Measurements from ENCODE around the gene DNAAF8.
A peak's percentile ranks its signal among the peaks of the same experiment; 100 is the strongest.

The DNAAF8 gene

DNA sequence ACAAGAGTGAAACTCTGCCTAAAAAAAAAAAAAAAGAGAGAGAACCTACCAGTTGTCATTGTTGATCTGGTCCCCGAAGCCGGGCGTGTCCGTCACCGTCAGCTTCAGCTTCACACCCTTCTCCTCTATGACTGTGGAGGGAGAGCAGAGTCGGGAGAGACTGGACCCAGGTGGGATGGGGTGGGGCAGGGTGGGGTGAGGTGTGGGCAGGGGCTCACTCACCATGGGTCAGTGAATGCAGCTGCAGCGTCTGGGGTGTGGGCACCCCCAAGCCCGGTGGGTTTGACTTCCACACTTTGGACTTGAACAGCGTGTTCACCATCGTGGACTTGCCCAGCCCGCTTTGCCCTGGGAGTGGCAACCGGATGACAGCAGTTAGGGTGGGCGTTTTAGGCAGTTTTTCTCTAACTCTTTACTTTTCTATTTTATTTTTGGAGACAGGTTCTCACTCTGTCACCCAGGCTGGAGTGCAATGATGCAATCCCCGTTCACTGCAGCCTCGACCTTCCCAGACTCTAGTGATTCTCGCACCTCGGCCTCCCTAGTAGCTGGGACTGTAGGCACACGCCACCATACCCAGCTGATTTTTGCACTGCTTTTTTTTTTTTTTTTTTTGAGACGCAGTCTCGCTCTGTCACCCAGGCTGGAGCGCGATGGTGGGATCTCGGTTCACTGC is 51.6 kb downstream of the DNAAF8 start:
- H3K36me3 ChIP-seq (ENCODE audit: control insufficient read depth, insufficient read depth, low read length), result no peaks in the 10 kb centered on the region
- no peak overlapping the region for H3K4me3 ChIP-seq (ENCODE audit: low read length)
- peaks cover 10% of the 10 kb centered on the region for H3K4me1 ChIP-seq (ENCODE audit: control insufficient read depth, insufficient read depth, low read length)
- H3K9ac ChIP-seq (ENCODE audit: low read length), result no peak overlapping the region
- H3K27me3 ChIP-seq (ENCODE audit: control insufficient read depth, insufficient read depth, low read length), result no peaks in the 10 kb centered on the region
- no peaks in the 10 kb centered on the region for H3K9me3 ChIP-seq (ENCODE audit: control insufficient read depth, low read length)

- Histone ChIP-seq H3K4me1 (ENCODE audit: control insufficient read depth, insufficient read depth, low read length) (peaks cover 10% of the 10 kb centered on the region), H3K27me3 (ENCODE audit: control insufficient read depth, insufficient read depth, low read length) (no peaks in the 10 kb centered on the region), H3K36me3 (ENCODE audit: control insufficient read depth, insufficient read depth, low read length) (no peaks in the 10 kb centered on the region), H3K9ac (ENCODE audit: low read length) (no peak overlapping the region), H3K4me3 (ENCODE audit: low read length) (no peak overlapping the region), H3K9me3 (ENCODE audit: control insufficient read depth, low read length) (no peaks in the 10 kb centered on the region)
Observed at GRCh38 chr16:4787068-4787467, 52.7 kb downstream of the DNAAF8 start.

GRCh38 chr16:4787627-4788482 is 53.5 kb downstream of the DNAAF8 start, which contains the start of gene SEPTIN12:
Gene SEPTIN12 (minus strand): TSS chr16:4788345. CDS start chr16:4787645, 700 bp downstream.
- H3K4me3 ChIP-seq (ENCODE audit: low read length), result no peak within 1 kb of the TSS
- no peaks in the 10 kb centered on the region for H3K36me3 ChIP-seq (ENCODE audit: control insufficient read depth, insufficient read depth, low read length)
- H3K9ac ChIP-seq (ENCODE audit: low read length), result no peak within 1 kb of the TSS
- H3K4me1 ChIP-seq (ENCODE audit: control insufficient read depth, insufficient read depth, low read length), result peaks cover 10% of the 10 kb centered on the region
- H3K27me3 ChIP-seq (ENCODE audit: control insufficient read depth, insufficient read depth, low read length), result no peaks in the 10 kb centered on the region
- H3K9me3 ChIP-seq (ENCODE audit: control insufficient read depth, low read length), result no peaks in the 10 kb centered on the region

- no peaks in the 10 kb centered on the region for H3K9me3 ChIP-seq (ENCODE audit: control insufficient read depth, low read length)
- H3K9ac ChIP-seq (ENCODE audit: low read length), result no peak overlapping the region
- peaks cover 10% of the 10 kb centered on the region for H3K4me1 ChIP-seq (ENCODE audit: control insufficient read depth, insufficient read depth, low read length)
- no peaks in the 10 kb centered on the region for H3K27me3 ChIP-seq (ENCODE audit: control insufficient read depth, insufficient read depth, low read length)
- H3K36me3 ChIP-seq (ENCODE audit: control insufficient read depth, insufficient read depth, low read length), result no peaks in the 10 kb centered on the region
- no peak overlapping the region for H3K4me3 ChIP-seq (ENCODE audit: low read length)
Observed at GRCh38 chr16:4788489-4788889, 54.2 kb downstream of the DNAAF8 start.

- Histone ChIP-seq H3K36me3 (ENCODE audit: control insufficient read depth, insufficient read depth, low read length) (no peaks in the 10 kb centered on the region), H3K9ac (ENCODE audit: low read length) (no peak overlapping the region), H3K4me3 (ENCODE audit: low read length) (no peak overlapping the region), H3K4me1 (ENCODE audit: control insufficient read depth, insufficient read depth, low read length) (peaks cover 10% of the 10 kb centered on the region), H3K9me3 (ENCODE audit: control insufficient read depth, low read length) (no peaks in the 10 kb centered on the region), H3K27me3 (ENCODE audit: control insufficient read depth, insufficient read depth, low read length) (no peaks in the 10 kb centered on the region)
Observed at GRCh38 chr16:4788910-4789309, 54.6 kb downstream of the DNAAF8 start.

DNA sequence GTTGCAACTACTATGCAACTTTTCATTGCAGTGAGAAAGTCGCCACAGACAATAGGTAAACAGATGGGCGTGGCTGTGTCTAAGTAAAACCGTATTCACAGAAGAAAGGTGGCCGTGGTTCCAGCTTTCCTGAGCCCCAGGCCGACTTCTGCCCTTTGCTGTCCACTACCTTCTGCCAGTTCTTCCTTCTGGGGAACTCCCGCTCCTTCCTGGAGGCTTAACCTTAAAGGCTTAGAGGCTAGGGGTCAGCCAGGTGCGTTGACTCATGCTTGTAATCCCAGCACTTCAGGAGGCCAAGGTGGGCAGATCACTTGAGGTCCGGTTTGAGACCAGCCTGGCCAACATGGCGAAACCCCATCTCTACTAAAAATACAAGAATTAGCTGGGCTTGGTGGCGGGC is 55.9 kb downstream of the DNAAF8 start:
- no peaks in the 10 kb centered on the region for H3K36me3 ChIP-seq (ENCODE audit: control insufficient read depth, insufficient read depth, low read length)
- H3K9ac ChIP-seq (ENCODE audit: low read length), result no peak overlapping the region
- H3K4me1 ChIP-seq (ENCODE audit: control insufficient read depth, insufficient read depth, low read length), result peaks cover 10% of the 10 kb centered on the region
- no peaks in the 10 kb centered on the region for H3K27me3 ChIP-seq (ENCODE audit: control insufficient read depth, insufficient read depth, low read length)
- H3K9me3 ChIP-seq (ENCODE audit: control insufficient read depth, low read length), result no peaks in the 10 kb centered on the region
- H3K4me3 ChIP-seq (ENCODE audit: low read length), result no peak overlapping the region

DNA sequence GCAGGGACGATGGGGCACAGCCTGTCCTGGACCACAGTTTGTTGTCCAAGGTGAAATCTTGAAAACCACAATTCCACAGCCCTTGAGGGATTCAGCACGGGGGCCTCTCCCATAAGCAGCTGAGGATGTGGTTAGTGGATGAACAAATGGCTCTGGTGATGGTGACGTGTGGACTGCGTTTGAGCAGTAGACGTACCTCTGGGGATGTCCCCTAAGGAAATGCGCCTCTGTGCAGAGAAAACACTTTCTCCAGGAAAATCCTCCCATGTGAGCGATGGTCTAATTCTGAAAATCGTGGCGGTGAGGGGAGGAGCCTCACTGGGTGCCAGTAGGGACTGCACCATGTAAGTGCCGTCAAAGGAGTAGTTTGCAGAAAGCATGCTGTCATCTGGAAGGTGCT is 56.5 kb downstream of the DNAAF8 start:
- Histone ChIP-seq H3K9ac (ENCODE audit: low read length) (no peak overlapping the region), H3K4me3 (ENCODE audit: low read length) (no peak overlapping the region), H3K4me1 (ENCODE audit: control insufficient read depth, insufficient read depth, low read length) (peaks cover 10% of the 10 kb centered on the region), H3K36me3 (ENCODE audit: control insufficient read depth, insufficient read depth, low read length) (no peaks in the 10 kb centered on the region), H3K9me3 (ENCODE audit: control insufficient read depth, low read length) (no peaks in the 10 kb centered on the region), H3K27me3 (ENCODE audit: control insufficient read depth, insufficient read depth, low read length) (no peaks in the 10 kb centered on the region)

GRCh38 chr16:4792951-4793513 is 58.7 kb downstream of the DNAAF8 start:
- Histone ChIP-seq H3K36me3 (ENCODE audit: control insufficient read depth, insufficient read depth, low read length) (no peaks in the 10 kb centered on the region), H3K27me3 (ENCODE audit: control insufficient read depth, insufficient read depth, low read length) (no peaks in the 10 kb centered on the region), H3K4me1 (ENCODE audit: control insufficient read depth, insufficient read depth, low read length) (peaks cover 16% of the 10 kb centered on the region), H3K9ac (ENCODE audit: low read length) (no peak overlapping the region), H3K4me3 (ENCODE audit: low read length) (no peak overlapping the region), H3K9me3 (ENCODE audit: control insufficient read depth, low read length) (no peaks in the 10 kb centered on the region)

GRCh38 chr16:4795181-4795827 is 61.0 kb downstream of the DNAAF8 start, which contains the start of gene SMIM22:
Gene SMIM22 (plus strand): TSS chr16:4795369. CDS start chr16:4795735, 366 bp downstream.
- peak within 1 kb of the TSS; percentile 80 for H3K4me3 ChIP-seq (ENCODE audit: low read length)
- no peaks in the 10 kb centered on the region for H3K36me3 ChIP-seq (ENCODE audit: control insufficient read depth, insufficient read depth, low read length)
- peaks cover 16% of the 10 kb centered on the region for H3K4me1 ChIP-seq (ENCODE audit: control insufficient read depth, insufficient read depth, low read length)
- H3K9me3 ChIP-seq (ENCODE audit: control insufficient read depth, low read length), result no peaks in the 10 kb centered on the region
- peak within 1 kb of the TSS; percentile 92 for H3K9ac ChIP-seq (ENCODE audit: low read length)
- H3K27me3 ChIP-seq (ENCODE audit: control insufficient read depth, insufficient read depth, low read length), result no peaks in the 10 kb centered on the region

GRCh38 chr16:4795828-4796572 is 61.7 kb downstream of the DNAAF8 start:
- Histone ChIP-seq H3K36me3 (ENCODE audit: control insufficient read depth, insufficient read depth, low read length) (no peaks in the 10 kb centered on the region), H3K4me3 (ENCODE audit: low read length) (peak overlapping the region; percentile 80), H3K9ac (ENCODE audit: low read length) (peak overlapping the region; percentile 92), H3K27me3 (ENCODE audit: control insufficient read depth, insufficient read depth, low read length) (no peaks in the 10 kb centered on the region), H3K9me3 (ENCODE audit: control insufficient read depth, low read length) (no peaks in the 10 kb centered on the region), H3K4me1 (ENCODE audit: control insufficient read depth, insufficient read depth, low read length) (peaks cover 22% of the 10 kb centered on the region)

- no peaks in the 10 kb centered on the region for H3K36me3 ChIP-seq (ENCODE audit: control insufficient read depth, insufficient read depth, low read length)
- H3K27me3 ChIP-seq (ENCODE audit: control insufficient read depth, insufficient read depth, low read length), result no peaks in the 10 kb centered on the region
- no peaks in the 10 kb centered on the region for H3K9me3 ChIP-seq (ENCODE audit: control insufficient read depth, low read length)
- H3K4me1 ChIP-seq (ENCODE audit: control insufficient read depth, insufficient read depth, low read length), result peaks cover 31% of the 10 kb centered on the region
- no peak overlapping the region for H3K9ac ChIP-seq (ENCODE audit: low read length)
- H3K4me3 ChIP-seq (ENCODE audit: low read length), result no peak overlapping the region
Observed at GRCh38 chr16:4796982-4797804, 62.9 kb downstream of the DNAAF8 start.

Data from mucosa of stomach (tissue), 1 donor.